Measurements from ENCODE around the gene RNASE11. TPM values are rescaled to one million over a fixed set of nuclear protein-coding genes. Genes with fewer than 3 reads are reported as not detected.
A peak's percentile ranks its signal among the peaks of the same experiment; 100 is the strongest.

The RNASE11 gene
- total RNA-seq, 2 donors from 2014 or later, result not detected

DNA sequence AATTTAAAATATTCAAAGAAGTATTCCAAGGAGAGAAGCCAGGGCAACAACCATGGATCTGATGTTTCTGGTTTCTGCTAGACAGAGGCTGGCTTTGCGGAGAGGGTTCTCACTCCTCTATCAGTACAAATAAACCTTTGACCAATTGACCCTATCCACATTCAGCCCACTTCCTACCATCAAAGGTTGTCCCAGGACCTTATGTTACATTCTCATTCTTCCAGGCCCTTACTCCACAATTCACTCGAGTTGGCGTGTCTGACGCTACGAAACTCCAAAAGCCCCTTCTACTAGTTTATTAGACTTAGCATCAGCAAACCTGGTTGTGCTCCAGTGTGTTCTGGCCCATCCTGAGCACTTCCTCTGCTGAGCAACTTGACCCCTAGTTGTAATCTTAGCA is 28.2 kb upstream of the RNASE11 start:
- peaks cover 0 to 15% of the 10 kb centered on the region in 2 donors for H3K4me1 ChIP-seq
- H3K36me3 ChIP-seq, result no peaks in the 10 kb centered on the region
- H3K27me3 ChIP-seq, result no peaks in the 10 kb centered on the region
- H3K4me3 ChIP-seq, result no peak overlapping the region
- H3K27ac ChIP-seq, result no peak overlapping the region
- no peak for DNase-seq (ENCODE audit: low spot score)
- no peak for TF ChIP-seq CTCF (IDR thresholded peaks at IDR 0.05)
- H3K9me3 ChIP-seq, result no peaks in the 10 kb centered on the region

GRCh38 chr14:20614038-20614840 is 26.4 kb upstream of the RNASE11 start:
- H3K36me3 ChIP-seq, result no peaks in the 10 kb centered on the region
- peak overlapping the region; percentile 46 to 58 for H3K4me3 ChIP-seq
- H3K4me1 ChIP-seq, result peaks cover 0 to 22% of the 10 kb centered on the region in 2 donors
- TF ChIP-seq CTCF (IDR thresholded peaks at IDR 0.05), result no peak
- H3K9me3 ChIP-seq, result no peaks in the 10 kb centered on the region
- no peak for DNase-seq (ENCODE audit: low spot score)
- H3K27ac ChIP-seq, result peak overlapping the region; percentile 67 to 76
- H3K27me3 ChIP-seq, result no peaks in the 10 kb centered on the region

DNA sequence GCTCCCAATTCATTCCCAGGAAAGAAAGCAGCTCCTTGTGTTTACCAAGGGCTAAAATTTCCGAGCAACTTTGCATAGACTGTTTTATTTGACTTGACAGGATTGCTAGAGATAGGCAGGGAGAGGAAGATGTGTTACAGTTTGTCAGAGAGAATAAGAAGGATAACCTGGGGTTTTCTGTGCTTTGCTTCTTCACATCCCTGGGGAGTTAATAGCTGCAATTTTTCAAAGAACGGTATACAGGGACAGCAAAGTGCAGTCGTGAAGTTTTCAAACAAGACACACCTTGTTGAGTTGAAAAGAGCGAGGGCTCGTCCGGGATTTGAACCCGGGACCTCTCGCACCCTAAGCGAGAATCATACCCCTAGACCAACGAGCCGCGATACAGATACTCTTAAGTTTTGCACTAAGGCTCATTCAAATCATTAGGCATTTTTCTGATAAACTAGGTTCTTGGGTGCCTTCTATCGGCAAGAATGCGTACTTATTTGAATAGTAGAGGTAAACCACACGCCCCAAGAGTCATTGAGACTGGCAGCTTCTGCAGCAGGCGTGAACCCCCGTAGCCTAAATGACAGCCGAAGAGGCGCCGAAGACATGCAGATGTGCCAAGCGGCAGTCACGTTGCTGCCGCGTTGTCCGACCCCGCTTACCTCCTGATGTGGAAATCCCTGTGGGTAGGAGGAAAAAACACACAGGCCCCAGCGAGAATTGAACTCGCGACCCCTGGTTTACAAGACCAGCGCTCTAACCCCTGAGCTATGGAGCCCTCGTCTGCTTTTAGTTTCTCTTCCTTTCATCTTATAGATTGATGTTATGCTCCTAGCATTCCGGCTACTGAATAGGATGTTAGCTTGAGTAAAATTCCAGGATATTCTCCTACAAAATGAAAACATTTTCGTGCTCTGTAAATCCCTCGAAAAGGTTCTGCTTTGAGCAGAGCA is 25.6 kb upstream of the RNASE11 start:
- DNase-seq (ENCODE audit: low spot score), result peak; percentile 85
- H3K36me3 ChIP-seq, result no peaks in the 10 kb centered on the region
- peaks cover 0 to 22% of the 10 kb centered on the region in 2 donors for H3K4me1 ChIP-seq
- no peaks in the 10 kb centered on the region for H3K9me3 ChIP-seq
- peak; percentile 59 to 81 for TF ChIP-seq CTCF (IDR thresholded peaks at IDR 0.05)
- H3K27me3 ChIP-seq, result no peaks in the 10 kb centered on the region
- peak overlapping the region; percentile 46 to 58 for H3K4me3 ChIP-seq
- peak overlapping the region; percentile 67 to 76 for H3K27ac ChIP-seq

DNA sequence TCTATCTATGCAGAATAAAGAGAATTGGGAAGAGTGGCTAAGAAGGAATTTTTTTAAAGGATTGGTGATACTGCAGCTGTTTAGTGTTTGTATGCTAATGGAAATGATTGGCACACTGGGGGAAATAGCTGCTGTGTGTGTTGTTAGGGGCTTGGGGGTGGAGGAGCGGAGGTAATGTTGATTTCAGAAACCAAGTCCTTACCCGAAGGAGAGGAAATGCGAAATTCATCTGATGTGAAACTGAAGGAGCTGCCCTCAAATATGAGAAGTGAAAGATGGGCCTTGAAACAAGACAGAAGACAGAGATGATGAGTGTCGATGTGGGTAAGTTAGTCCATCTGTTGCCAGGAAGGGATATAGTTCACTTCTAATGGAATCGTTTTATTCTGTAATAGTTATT is 24.6 kb upstream of the RNASE11 start:
- Histone ChIP-seq H3K9me3 (no peaks in the 10 kb centered on the region), H3K4me1 (peaks cover 0 to 22% of the 10 kb centered on the region in 2 donors), H3K27ac (no peak overlapping the region), H3K27me3 (no peaks in the 10 kb centered on the region), H3K4me3 (no peak overlapping the region), H3K36me3 (no peaks in the 10 kb centered on the region)
- no peak for DNase-seq (ENCODE audit: low spot score)
- no peak for TF ChIP-seq CTCF (IDR thresholded peaks at IDR 0.05)

GRCh38 chr14:20611277-20611676 is 23.5 kb upstream of the RNASE11 start:
- H3K27me3 ChIP-seq, result no peaks in the 10 kb centered on the region
- TF ChIP-seq CTCF (IDR thresholded peaks at IDR 0.05), result no peak
- H3K36me3 ChIP-seq, result no peaks in the 10 kb centered on the region
- H3K4me1 ChIP-seq, result peaks cover 0 to 22% of the 10 kb centered on the region in 2 donors
- no peaks in the 10 kb centered on the region for H3K9me3 ChIP-seq
- DNase-seq (ENCODE audit: low spot score), result no peak
- no peak overlapping the region for H3K4me3 ChIP-seq
- H3K27ac ChIP-seq, result no peak overlapping the region

All from right atrium auricular region (tissue), 2 donors.